AG10803 (cell line): ENCODE measurements around the gene C16orf96.

Experiments used
- DNase-seq: peaks from one replicate; pipeline ENCODE4 v3.0.0; 2010; ENCODE audit warnings: low read depth
- H3K4me3 ChIP-seq: 2 replicates; pipeline ENCODE4 v1.5.1; 2011; ENCODE audit warnings: mild to moderate bottlenecking, low read length, control low read depth
- CTCF ChIP-seq: conservative IDR thresholded peaks from 2 replicates; pipeline ENCODE4 v1.5.1; 2011; ENCODE audit warnings: mild to moderate bottlenecking, low read length, control low read depth, inconsistent platforms

Gene C16orf96

DNA sequence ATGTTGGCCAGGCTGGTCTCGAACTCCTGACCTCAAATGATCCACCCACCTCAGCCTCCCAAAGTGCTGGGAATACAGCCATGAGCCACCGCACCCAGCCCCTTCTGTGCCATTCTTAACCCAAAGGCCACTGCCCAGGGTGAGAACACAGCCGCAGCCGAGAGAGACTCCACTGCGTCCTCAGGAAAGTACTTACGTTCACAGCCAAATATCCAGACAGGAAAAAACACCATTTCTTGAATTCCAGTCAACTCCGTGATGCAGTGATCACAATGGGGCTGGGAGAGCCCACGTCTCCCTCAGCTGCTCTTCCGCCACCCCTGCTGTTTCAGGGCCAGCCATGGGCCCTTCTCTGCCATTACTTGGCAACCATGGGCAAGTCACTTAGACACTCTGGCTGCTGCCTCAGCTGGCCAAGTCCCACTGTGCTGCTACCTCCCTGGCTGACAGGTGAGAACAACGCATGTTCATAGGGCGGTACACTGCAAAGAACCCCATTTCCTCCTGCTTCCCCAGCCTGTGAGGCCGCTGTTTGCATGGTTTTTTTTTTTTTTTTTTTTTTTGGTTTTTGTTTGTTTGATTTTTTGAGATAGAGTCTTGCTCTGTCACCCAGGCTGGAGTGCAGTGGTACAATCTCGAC is 21.9 kb upstream of the C16orf96 start:
- no peak overlapping the region for H3K4me3 ChIP-seq
- no peak for TF ChIP-seq CTCF
- no peak for DNase-seq

DNA sequence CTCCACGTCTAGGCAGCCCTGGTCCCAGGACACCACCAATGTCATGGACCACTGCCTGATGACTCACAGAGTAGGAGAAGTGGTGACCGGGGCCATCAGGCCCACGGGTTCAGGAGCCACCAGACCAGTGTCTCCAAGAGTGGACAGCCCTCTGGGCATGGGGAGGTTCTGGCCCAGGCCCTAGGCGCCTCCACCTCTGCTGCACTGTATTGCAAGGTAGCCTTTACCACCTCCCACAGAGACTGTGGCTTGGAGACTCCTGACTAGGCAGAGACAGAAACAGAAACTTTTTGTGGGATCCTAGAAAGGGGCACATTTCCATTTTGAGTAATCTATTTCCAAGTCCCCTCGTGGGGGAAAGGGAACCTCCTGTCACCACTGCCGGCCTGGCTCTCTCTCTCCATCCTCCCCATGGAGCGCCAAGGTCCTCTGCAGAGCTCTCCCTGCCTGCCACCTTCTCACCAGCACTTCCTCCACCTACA is 20.5 kb upstream of the C16orf96 start:
- DNase-seq = no peak
- no peak for TF ChIP-seq CTCF
- no peak overlapping the region for H3K4me3 ChIP-seq

GRCh38 chr16:4536391-4537106 is 19.6 kb upstream of the C16orf96 start:
- H3K4me3 ChIP-seq = no peak overlapping the region
- no peak for TF ChIP-seq CTCF
- no peak for DNase-seq

GRCh38 chr16:4537376-4538343 is 18.5 kb upstream of the C16orf96 start:
- DNase-seq = no peak
- TF ChIP-seq CTCF = no peak
- H3K4me3 ChIP-seq = peak overlapping the region; percentile 68

DNA sequence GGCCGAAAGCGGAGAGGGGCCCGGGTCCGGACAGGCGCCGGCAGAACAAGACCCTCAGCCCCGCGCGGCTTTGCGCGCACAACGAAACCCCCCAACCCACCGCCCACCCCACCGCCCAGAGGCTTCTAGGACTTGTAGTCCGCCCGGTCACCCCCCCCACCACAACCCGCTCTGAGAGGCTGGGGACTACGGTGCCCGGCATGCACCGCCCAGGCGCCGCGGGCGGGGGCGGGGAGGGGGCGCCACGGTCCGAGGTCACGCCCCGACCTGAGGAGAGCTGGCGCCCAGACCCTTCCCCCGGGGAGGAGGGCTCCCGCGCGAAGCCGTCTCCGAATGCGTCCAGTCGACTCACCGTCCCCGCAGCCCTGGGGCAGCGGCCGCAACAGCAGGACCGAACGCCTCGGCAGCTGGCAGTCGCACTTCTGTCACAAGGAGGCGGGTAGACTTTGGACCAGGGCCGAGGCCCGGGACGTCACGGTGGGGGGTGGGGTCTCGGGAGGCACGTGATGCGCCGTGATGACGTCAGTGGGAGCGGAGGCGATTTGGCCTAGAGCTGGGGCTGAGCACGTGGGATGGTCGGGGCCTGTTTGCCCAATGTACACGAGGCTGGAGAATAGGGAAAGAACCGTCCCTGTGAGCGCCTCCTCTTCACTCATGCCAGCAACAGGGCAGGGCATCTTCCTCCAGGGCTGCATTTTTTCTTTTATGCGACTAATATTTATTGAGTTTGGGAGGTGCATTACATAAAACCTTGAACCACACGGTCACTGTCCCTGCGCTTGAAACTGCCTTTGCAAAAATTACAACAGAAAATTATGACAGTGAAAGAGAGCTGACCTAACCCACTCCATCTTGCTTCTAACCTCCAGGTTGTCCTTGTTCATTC is 17.5 kb upstream of the C16orf96 start, which contains the start of gene CDIP1:
Gene CDIP1, minus strand, starts transcription at position 424 of the 886 bp plus-strand sequence. CDS start 24,643 bp downstream, outside the sequence.
- H3K4me3 ChIP-seq = peak within 1 kb of the TSS; percentile 68

More for the DNA sequence above, 17.5 kb upstream of the C16orf96 start, which contains the start of gene CDIP1:
- TF ChIP-seq CTCF = no peak
- DNase-seq = peak; percentile 88
